CD4-positive, alpha-beta T cell treated with Interleukin-17A for 1 hour (primary cell): ENCODE data around the gene ELOVL1.
"Not testable (repeated sequence)": the region's sequence is repeated elsewhere in the genome, so short reads cannot be mapped to it uniquely, and the experiment has no call there.

ENCODE experiments used
- DNase-seq: peaks from one replicate; pipeline ENCODE4 v3.0.0-alpha.2; 2020

ELOVL1 gene

GRCh38 chr1:43379476-43379875, 11.7 kb upstream of the ELOVL1 start:
- no peak for DNase-seq

GRCh38 chr1:43377831-43378230, 10.0 kb upstream of the ELOVL1 start:
- no peak for DNase-seq

- no peak for DNase-seq
Observed at GRCh38 chr1:43376723-43377235, 9.0 kb upstream of the ELOVL1 start.

- no peak for DNase-seq
Observed at GRCh38 chr1:43373066-43373940, 5.5 kb upstream of the ELOVL1 start.

DNA sequence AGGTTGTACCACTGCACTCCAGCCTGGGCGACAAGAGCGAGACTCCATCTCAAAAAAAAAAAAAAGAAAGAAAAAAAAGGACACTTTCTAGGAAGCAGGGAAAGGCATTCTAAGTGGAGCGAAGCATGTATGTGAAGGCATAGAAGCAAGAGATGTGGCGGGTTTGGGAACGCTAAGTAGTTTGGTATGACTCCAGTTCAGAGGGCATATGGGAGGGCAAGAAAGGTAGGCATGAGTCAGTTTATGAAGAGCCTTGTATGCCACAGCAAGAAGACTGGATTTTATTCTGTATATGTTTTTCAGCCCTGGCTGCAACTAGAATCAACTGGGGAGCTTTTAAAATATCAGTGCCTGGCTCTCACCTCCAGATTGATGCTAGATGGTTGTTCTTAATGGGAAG, 4.4 kb upstream of the ELOVL1 start:
- no peak for DNase-seq

- DNase-seq = no peak
Observed at GRCh38 chr1:43370564-43370963, 2.8 kb upstream of the ELOVL1 start.

- DNase-seq = not testable (repeated sequence)
Observed at GRCh38 chr1:43369779-43370178, 2.0 kb upstream of the ELOVL1 start.

DNA sequence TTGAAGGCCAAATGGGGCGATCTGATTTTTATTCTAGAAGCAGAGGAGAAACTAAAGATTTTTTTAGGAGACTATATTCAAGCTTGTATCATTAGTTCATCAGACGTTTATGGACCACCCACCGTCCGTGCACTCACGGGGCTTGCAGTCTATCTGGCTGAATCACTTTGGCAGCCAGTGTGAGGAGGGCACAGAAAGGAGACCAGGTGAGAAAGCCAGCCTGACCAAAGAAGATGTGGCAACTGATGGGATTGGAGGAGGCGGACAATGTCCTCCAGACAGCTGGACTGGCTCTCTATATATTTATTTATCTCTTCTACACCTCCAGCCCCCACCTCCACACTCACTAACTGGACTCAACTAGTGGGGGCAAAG, 822 bp upstream of the ELOVL1 start:
- no peak for DNase-seq

GRCh38 chr1:43367026-43367903, 546 bp downstream of the ELOVL1 start:
- DNase-seq = peak; percentile 30

DNA sequence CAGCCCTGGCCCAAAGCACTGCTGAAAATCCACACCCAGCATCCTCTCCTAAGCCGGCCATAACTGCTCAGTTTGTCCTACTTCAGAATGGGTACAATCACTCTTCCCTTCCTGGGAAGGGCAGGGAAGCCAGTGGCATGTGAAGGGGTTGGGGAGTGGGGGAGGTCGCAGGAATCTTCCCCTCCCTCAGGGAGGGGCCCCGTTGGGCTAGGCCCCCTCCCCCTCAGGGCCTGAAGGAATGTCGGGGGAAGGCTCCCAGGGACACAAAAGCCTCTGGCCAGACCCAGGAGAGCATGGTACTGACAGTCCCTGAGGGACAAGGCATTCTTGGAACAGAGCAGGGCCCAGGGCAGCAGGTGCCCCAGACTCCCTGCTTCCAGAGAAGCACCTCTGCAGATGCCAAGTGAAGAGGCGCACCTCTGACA, 1.2 kb downstream of the ELOVL1 start:
- DNase-seq = no peak

DNA sequence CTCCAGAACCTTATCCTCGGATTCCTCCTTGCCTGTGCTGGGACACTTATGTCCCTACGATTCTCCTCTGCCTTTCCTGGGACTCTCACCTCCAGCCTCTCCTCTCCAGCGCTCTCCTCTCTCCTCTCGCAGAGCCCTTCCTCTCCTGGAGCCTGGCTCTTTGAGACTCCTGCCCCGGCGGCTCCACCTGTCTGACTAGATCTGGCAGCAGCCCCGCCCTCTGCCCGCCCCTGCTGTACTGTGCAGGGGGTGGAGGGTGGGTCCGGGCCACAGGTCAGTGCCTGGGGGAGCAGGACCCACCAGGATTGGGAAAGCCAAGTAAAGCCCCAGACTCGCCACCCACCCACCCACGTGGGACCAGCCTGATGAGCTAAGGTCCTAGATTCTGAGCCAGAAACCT, 1.6 kb downstream of the ELOVL1 start:
- no peak for DNase-seq

- DNase-seq = no peak
Observed at GRCh38 chr1:43365678-43366077, 2.1 kb downstream of the ELOVL1 start.

GRCh38 chr1:43363935-43364525, 3.8 kb downstream of the ELOVL1 start:
- DNase-seq = no peak

DNA sequence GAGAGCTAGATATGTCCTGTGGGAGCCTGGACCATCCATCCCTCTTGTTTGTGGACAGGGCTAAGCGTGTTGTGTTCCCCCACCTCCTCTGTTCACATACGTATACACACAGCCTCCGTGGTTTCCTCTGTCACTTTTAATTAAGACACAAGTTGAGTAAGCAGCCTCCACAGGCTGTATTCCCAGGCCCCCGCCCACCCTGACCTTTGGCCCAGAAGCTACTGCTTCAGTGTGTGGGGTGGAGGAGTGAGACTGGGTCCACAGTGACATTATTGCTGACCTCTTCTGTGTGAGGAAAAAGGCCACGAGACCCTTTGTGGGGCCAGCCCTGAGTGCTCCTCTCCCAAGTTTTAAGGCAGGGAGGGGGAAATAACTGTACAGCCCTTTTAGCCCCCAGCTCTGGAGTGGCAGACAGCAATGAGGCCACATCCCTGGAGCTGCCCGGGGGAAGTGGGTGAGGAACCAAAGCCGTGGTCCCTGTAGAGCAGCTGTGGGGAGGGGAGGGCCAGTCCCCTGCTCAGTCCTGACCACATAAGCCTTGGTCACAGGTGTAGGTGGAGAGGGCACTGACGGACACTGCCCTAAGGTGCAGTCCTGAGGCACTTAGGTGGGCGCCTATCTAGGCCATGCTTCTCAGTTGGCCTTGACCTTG, 4.4 kb downstream of the ELOVL1 start:
- DNase-seq = no peak

GRCh38 chr1:43360616-43361015, 7.2 kb downstream of the ELOVL1 start:
- no peak for DNase-seq

GRCh38 chr1:43359696-43360095, 8.1 kb downstream of the ELOVL1 start:
- no peak for DNase-seq

GRCh38 chr1:43358746-43359693, 8.8 kb downstream of the ELOVL1 start, which contains the start of gene CDC20:
Gene CDC20 (plus strand): TSS chr1:43358981. CDS start chr1:43359216, 235 bp downstream.
- peak; percentile 97 for DNase-seq

GRCh38 chr1:43358121-43358745, 9.6 kb downstream of the ELOVL1 start:
- peak; percentile 36 for DNase-seq

- no peak for DNase-seq
Observed at GRCh38 chr1:43357251-43357650, 10.6 kb downstream of the ELOVL1 start.

DNA sequence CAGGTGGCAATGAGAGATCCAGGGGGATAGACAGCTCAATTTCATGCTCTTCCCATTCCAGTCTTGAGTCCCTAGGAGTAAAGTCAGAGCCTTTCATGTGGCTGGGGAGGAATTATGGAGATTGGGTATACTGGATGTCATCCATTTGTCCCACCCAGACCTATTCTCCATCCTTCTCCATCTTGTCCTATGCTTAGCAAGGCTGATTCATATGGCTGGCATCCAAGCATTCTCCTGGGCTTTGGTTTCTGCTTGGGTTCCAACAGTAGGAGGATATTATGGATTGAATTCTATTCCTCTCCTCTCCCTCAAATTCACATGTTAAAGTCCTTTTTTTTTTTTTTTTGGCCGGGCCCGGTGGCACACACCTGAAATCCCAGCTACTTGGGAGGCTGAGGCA, 12.9 kb downstream of the ELOVL1 start:
- DNase-seq = no peak

- DNase-seq = no peak
Observed at GRCh38 chr1:43354471-43354870, 13.3 kb downstream of the ELOVL1 start.
